Measurements from ENCODE around the gene PPP1R37. TPM values are rescaled to one million over a fixed set of nuclear protein-coding genes. Genes with fewer than 3 reads are reported as not detected.

Gene PPP1R37
- total RNA-seq, 1 experiment from 2014 or later, result 46.4 TPM

- ChIA-PET POLR2A (ENCODE audit: unreplicated experiment) (no interaction called here), CTCF (interaction anchor here (0.6 kb wide), 1 partner anchor 33 kb away, joined by 4 read pairs; no protein-coding TSS in a partner anchor)
- Histone ChIP-seq H3K27ac (ENCODE audit: low read length) (no peak overlapping the region), H4K20me1 (ENCODE audit: low read length) (no peaks in the 10 kb centered on the region), H3K9me3 (ENCODE audit: low read length) (no peaks in the 10 kb centered on the region), H3K9ac (ENCODE audit: low read length) (no peak overlapping the region), H3K9me2 (replicated peaks; ENCODE audit: low read length) (no peaks in the 10 kb centered on the region), H3K4me1 (ENCODE audit: insufficient read depth, low read length) (peaks cover 4% of the 10 kb centered on the region; the same call in 1 of the 2 replicates), H3F3A (ENCODE audit: low read length, unreplicated experiment) (no peaks in the 10 kb centered on the region), H3K27me3 (ENCODE audit: low read length) (no peaks in the 10 kb centered on the region), H3K4me2 (ENCODE audit: low read length) (no peak overlapping the region), H3K36me3 (ENCODE audit: low read depth, low read length) (no peaks in the 10 kb centered on the region), H3K79me2 (ENCODE audit: low read length) (no peaks in the 10 kb centered on the region), H3K4me3 (ENCODE audit: low read length) (no peak overlapping the region), H2AFZ (ENCODE audit: low read length) (no peak overlapping the region)
- ATAC-seq, result no peak
- TF ChIP-seq CTCF (conservative IDR thresholded peaks at IDR 0.05; ENCODE audit: low read depth, low read length), result peak; percentile 56
- TF ChIP-seq EZH2phosphoT487 (IDR thresholded peaks at IDR 0.05; ENCODE audit: borderline replicate concordance, low read length), result no peak
- DNase-seq, result peak; percentile 14
- no TSS peak for BruUV-seq (replicated peaks)
- intact Hi-C loops (cut with micrococcal nuclease), result no loop called here
Measured at GRCh38 chr19:45187421-45188100, 94.6 kb downstream of the PPP1R37 start.

GRCh38 chr19:45189971-45190370 lies 97.0 kb downstream of the PPP1R37 start:
- H3K4me3 ChIP-seq (ENCODE audit: low read length), result no peak overlapping the region
- no peak overlapping the region for H3K9ac ChIP-seq (ENCODE audit: low read length)
- H3K79me2 ChIP-seq (ENCODE audit: low read length), result no peaks in the 10 kb centered on the region
- H3K9me3 ChIP-seq (ENCODE audit: low read length), result no peaks in the 10 kb centered on the region
- peaks cover 4% of the 10 kb centered on the region; the same call in 1 of the 2 replicates for H3K4me1 ChIP-seq (ENCODE audit: insufficient read depth, low read length)
- H3K36me3 ChIP-seq (ENCODE audit: low read depth, low read length), result no peaks in the 10 kb centered on the region
- H3K27me3 ChIP-seq (ENCODE audit: low read length), result no peaks in the 10 kb centered on the region
- no peak overlapping the region for H3K4me2 ChIP-seq (ENCODE audit: low read length)
- H3K27ac ChIP-seq (ENCODE audit: low read length), result no peak overlapping the region
- intact Hi-C loops (cut with micrococcal nuclease), result no loop called here
- H3K9me2 ChIP-seq (replicated peaks; ENCODE audit: low read length), result no peaks in the 10 kb centered on the region
- CTCF ChIA-PET, result no interaction called here
- H3F3A ChIP-seq (ENCODE audit: low read length, unreplicated experiment), result no peaks in the 10 kb centered on the region
- H4K20me1 ChIP-seq (ENCODE audit: low read length), result no peaks in the 10 kb centered on the region
- TF ChIP-seq EZH2 (IDR thresholded peaks at IDR 0.05; ENCODE audit: low read length, unreplicated experiment) (no peak), CTCF (conservative IDR thresholded peaks at IDR 0.05; ENCODE audit: low read depth, low read length) (no peak), EZH2phosphoT487 (IDR thresholded peaks at IDR 0.05; ENCODE audit: borderline replicate concordance, low read length) (no peak)
- DNase-seq (no peak), ATAC-seq (no peak)
- POLR2A ChIA-PET (ENCODE audit: unreplicated experiment), result no interaction called here
- no TSS peak for BruUV-seq (replicated peaks)
- H2AFZ ChIP-seq (ENCODE audit: low read length), result no peak overlapping the region

- intact Hi-C loops (cut with micrococcal nuclease), result no loop called here
Measured at GRCh38 chr19:45191375-45191774, 98.4 kb downstream of the PPP1R37 start.

More at GRCh38 chr19:45191375-45191774, 98.4 kb downstream of the PPP1R37 start:
- H3K27me3 ChIP-seq (ENCODE audit: low read length), result no peaks in the 10 kb centered on the region
- ChIA-PET POLR2A (ENCODE audit: unreplicated experiment) (no interaction called here), CTCF (no interaction called here)
- no peaks in the 10 kb centered on the region for H3K9me2 ChIP-seq (replicated peaks; ENCODE audit: low read length)
- no peak overlapping the region for H3K9ac ChIP-seq (ENCODE audit: low read length)
- H3K4me3 ChIP-seq (ENCODE audit: low read length), result no peak overlapping the region
- ATAC-seq, result no peak
- H3K36me3 ChIP-seq (ENCODE audit: low read depth, low read length), result no peaks in the 10 kb centered on the region
- H4K20me1 ChIP-seq (ENCODE audit: low read length), result no peaks in the 10 kb centered on the region
- no TSS peak for BruUV-seq (replicated peaks)
- peaks cover 9% of the 10 kb centered on the region; the same call in 1 of the 2 replicates for H3K4me1 ChIP-seq (ENCODE audit: insufficient read depth, low read length)
- no peaks in the 10 kb centered on the region for H3F3A ChIP-seq (ENCODE audit: low read length, unreplicated experiment)
- no peak overlapping the region for H2AFZ ChIP-seq (ENCODE audit: low read length)
- H3K9me3 ChIP-seq (ENCODE audit: low read length), result no peaks in the 10 kb centered on the region
- no peak overlapping the region for H3K4me2 ChIP-seq (ENCODE audit: low read length)
- TF ChIP-seq EZH2phosphoT487 (IDR thresholded peaks at IDR 0.05; ENCODE audit: borderline replicate concordance, low read length) (no peak), CTCF (conservative IDR thresholded peaks at IDR 0.05; ENCODE audit: low read depth, low read length) (no peak), EZH2 (IDR thresholded peaks at IDR 0.05; ENCODE audit: low read length, unreplicated experiment) (no peak)
- no peaks in the 10 kb centered on the region for H3K79me2 ChIP-seq (ENCODE audit: low read length)
- H3K27ac ChIP-seq (ENCODE audit: low read length), result no peak overlapping the region
- no peak for DNase-seq

Measured in PC-3 (cell line).